HL-60 (cell line): ENCODE measurements around the gene HMCN1.

Source experiments
- DNase-seq, 2 experiments: peaks; one replicate each; pipeline ENCODE4 v3.0.0-alpha.2; 2010 to 2020; ENCODE audit warnings: low read depth in 1 of 2, low spot score in 1 of 2
- H3K27ac ChIP-seq: fragments of 250-450 bp; sonication (Bioruptor Pico); replicated peaks from 2 replicates; pipeline ENCODE4 v1.5.1; 2020; ENCODE audit warnings: mild to moderate bottlenecking, moderate library complexity
- H3K27me3 ChIP-seq: fragments of 250-450 bp; sonication (Bioruptor Pico); 2 replicates; pipeline ENCODE4 v1.5.1; 2021; ENCODE audit warnings: mild to moderate bottlenecking, moderate library complexity; ENCODE audit not compliant: insufficient read depth, poor library complexity, severe bottlenecking
- H3K4me3 ChIP-seq: replicated peaks from 2 replicates; pipeline ENCODE4 v1.5.1; 2011; ENCODE audit warnings: mild to moderate bottlenecking, control low read depth, low read length; ENCODE audit not compliant: insufficient read depth
- CTCF ChIP-seq: IDR thresholded peaks from one replicate; pipeline ENCODE4 v1.5.1; 2011; ENCODE audit warnings: low read length, control low read depth, inconsistent platforms; ENCODE audit not compliant: insufficient read depth
- GABPA ChIP-seq: IDR thresholded peaks from 2 replicates; pipeline ENCODE4 v1.6.1; 2012; ENCODE audit warnings: low read depth
- POLR2AphosphoS5 ChIP-seq: IDR thresholded peaks from 2 replicates; pipeline ENCODE4 v1.6.1; 2012; ENCODE audit warnings: low read depth
- SPI1 ChIP-seq: IDR thresholded peaks from 2 replicates; pipeline ENCODE4 v1.6.1; 2012; ENCODE audit warnings: low read depth, mild to moderate bottlenecking, borderline replicate concordance
- TF ChIP-seq, protein P1 (sequence below): IDR thresholded peaks from 2 replicates; pipeline ENCODE4 v1.6.1; 2012; ENCODE audit warnings: low read depth; ENCODE audit not compliant: insufficient replicate concordance

HMCN1 gene

GRCh38 chr1:185934476-185935189 lies 200.4 kb downstream of the HMCN1 start:
- no peak for DNase-seq
- TF ChIP-seq POLR2AphosphoS5, result no peak
- TF ChIP-seq GABPA, result no peak
- TF ChIP-seq, protein P1, sequence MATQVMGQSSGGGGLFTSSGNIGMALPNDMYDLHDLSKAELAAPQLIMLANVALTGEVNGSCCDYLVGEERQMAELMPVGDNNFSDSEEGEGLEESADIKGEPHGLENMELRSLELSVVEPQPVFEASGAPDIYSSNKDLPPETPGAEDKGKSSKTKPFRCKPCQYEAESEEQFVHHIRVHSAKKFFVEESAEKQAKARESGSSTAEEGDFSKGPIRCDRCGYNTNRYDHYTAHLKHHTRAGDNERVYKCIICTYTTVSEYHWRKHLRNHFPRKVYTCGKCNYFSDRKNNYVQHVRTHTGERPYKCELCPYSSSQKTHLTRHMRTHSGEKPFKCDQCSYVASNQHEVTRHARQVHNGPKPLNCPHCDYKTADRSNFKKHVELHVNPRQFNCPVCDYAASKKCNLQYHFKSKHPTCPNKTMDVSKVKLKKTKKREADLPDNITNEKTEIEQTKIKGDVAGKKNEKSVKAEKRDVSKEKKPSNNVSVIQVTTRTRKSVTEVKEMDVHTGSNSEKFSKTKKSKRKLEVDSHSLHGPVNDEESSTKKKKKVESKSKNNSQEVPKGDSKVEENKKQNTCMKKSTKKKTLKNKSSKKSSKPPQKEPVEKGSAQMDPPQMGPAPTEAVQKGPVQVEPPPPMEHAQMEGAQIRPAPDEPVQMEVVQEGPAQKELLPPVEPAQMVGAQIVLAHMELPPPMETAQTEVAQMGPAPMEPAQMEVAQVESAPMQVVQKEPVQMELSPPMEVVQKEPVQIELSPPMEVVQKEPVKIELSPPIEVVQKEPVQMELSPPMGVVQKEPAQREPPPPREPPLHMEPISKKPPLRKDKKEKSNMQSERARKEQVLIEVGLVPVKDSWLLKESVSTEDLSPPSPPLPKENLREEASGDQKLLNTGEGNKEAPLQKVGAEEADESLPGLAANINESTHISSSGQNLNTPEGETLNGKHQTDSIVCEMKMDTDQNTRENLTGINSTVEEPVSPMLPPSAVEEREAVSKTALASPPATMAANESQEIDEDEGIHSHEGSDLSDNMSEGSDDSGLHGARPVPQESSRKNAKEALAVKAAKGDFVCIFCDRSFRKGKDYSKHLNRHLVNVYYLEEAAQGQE, result no peak
- TF ChIP-seq SPI1, result no peak
- TF ChIP-seq CTCF, result no peak
- H3K27me3 ChIP-seq, result no peaks in the 10 kb centered on the region
- H3K27ac ChIP-seq, result no peak overlapping the region
- H3K4me3 ChIP-seq, result no peak overlapping the region

DNA sequence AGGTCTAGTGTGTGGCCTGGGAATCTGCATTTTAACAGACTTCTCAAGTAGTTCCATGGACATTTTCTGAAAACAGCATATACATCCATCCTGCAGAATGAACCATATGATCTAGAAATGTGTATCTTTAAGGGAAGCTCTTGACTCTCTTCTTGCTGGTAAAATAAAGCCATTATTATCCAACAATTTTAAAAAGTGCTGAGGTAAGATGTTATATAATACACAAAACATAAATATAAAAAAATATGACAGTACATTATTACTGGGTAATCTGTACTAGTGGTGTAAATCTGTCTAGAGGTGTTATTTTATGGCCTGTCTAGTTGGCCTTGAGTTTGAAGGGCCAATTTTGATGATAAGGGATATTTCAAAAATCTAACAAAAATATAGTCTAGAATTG lies 201.2 kb downstream of the HMCN1 start:
- no peaks in the 10 kb centered on the region for H3K27me3 ChIP-seq
- no peak overlapping the region for H3K4me3 ChIP-seq
- TF ChIP-seq SPI1 (no peak), GABPA (no peak), POLR2AphosphoS5 (no peak), CTCF (no peak)
- TF ChIP-seq, protein P1, result no peak
- H3K27ac ChIP-seq, result no peak overlapping the region
- no peak for DNase-seq

- H3K4me3 ChIP-seq, result no peak overlapping the region
- no peak for DNase-seq
- H3K27ac ChIP-seq, result no peak overlapping the region
- no peak for TF ChIP-seq CTCF
- no peak for TF ChIP-seq POLR2AphosphoS5
- no peak for TF ChIP-seq GABPA
- no peak for TF ChIP-seq SPI1
- TF ChIP-seq, protein P1, result no peak
- H3K27me3 ChIP-seq, result no peaks in the 10 kb centered on the region
These were observed 202.4 kb downstream of the HMCN1 start for GRCh38 chr1:185936641-185937040.
